Esophagus squamous epithelium (tissue), 5 donors: Measurements from ENCODE around the gene BACH2. TPM values are rescaled to one million over a fixed set of nuclear protein-coding genes. Genes with fewer than 3 reads are reported as not detected.

ENCODE experiments used
- DNase-seq: peaks from one replicate; lab custom pipeline; 2025; lab: John Stamatoyannopoulos, UW
- H3K27ac ChIP-seq, 4 donors: fragments of 200-600 bp; sonication (generic); one replicate each; pipeline ENCODE4 v1.5.1; 2016 to 2019; ENCODE audit warnings: mild to moderate bottlenecking in 1 of 4
- H3K27me3 ChIP-seq, 4 donors: fragments of 200-600 bp; sonication (generic); 1 replicate in 3 of 4; 2 replicates in 1 of 4; pipeline versions ENCODE4 v1.5.1 to v1.6.0; 2017 to 2021; ENCODE audit warnings: antibody characterized with exemption in 1 of 4
- H3K36me3 ChIP-seq, 3 donors: fragments of 200-600 bp; sonication (generic); one replicate each; pipeline ENCODE4 v1.5.1; 2016 to 2019
- H3K4me1 ChIP-seq, 3 donors: fragments of 200-600 bp; sonication (generic); one replicate each; pipeline ENCODE4 v1.5.1; 2017 to 2019
- H3K4me3 ChIP-seq, 4 donors: fragments of 200-600 bp; sonication (generic); 1 replicate in 3 of 4; 2 replicates in 1 of 4; pipeline ENCODE4 v1.5.1; 2016 to 2019; ENCODE audit warnings: mild to moderate bottlenecking in 2 of 4, moderate library complexity in 1 of 4
- H3K9me3 ChIP-seq, 3 donors: fragments of 200-600 bp; sonication (generic); one replicate each; pipeline ENCODE4 v1.5.1; 2016 to 2019
- CTCF ChIP-seq, 6 experiments: fragments of 450-650 bp in 4 of 6; fragments of 200-600 bp in 2 of 6; sonication (generic) in 2 of 6; IDR thresholded peaks; one replicate each; pipeline ENCODE4 v1.5.1; 2016 to 2019; ENCODE audit warnings: antibody characterized with exemption in 6 of 6, mild to moderate bottlenecking in 4 of 6, moderate library complexity in 4 of 6
- POLR2A ChIP-seq, 4 donors: fragments of 450-650 bp; IDR thresholded peaks; one replicate each; pipeline ENCODE4 v1.6.1; 2017; ENCODE audit warnings: antibody characterized with exemption in 4 of 4, mild to moderate bottlenecking in 4 of 4, moderate library complexity in 3 of 4
- WGBS, 2 donors: methylation state at CpG; one replicate each; pipeline ENCODE4 v1.1.5; 2018; 5-methylcytosine and 5-hydroxymethylcytosine counted together
- intact Hi-C: fragments of 100-400 bp; cut with DNase I; formaldehyde crosslinking; loops from one replicate; pipeline ENCODE4 v1.15.0; 2022
- total RNA-seq, 4 donors: library from RNA; depleted of rRNA; stranded (reverse); fragments of >200 nt; gene quantifications; one replicate each; pipeline ENCODE4 v1.1.0, GENCODE V29; 2016
- donor health status: DM: yes; HTN: yes; CAD: no.

BACH2 gene
- total RNA-seq, 4 donors from 2014 or later = 0.22 to 6.1 (median 0.66) TPM

GRCh38 chr6:90048206-90048967 is 248.3 kb downstream of the BACH2 start:
- H3K27me3 ChIP-seq = no peaks in the 10 kb centered on the region
- DNase-seq = no peak
- H3K27ac ChIP-seq = no peak overlapping the region
- 100% methylated on average over 1 of the region's 2 CpGs for WGBS, 2 donors
- no peaks in the 10 kb centered on the region for H3K9me3 ChIP-seq
- no peaks in the 10 kb centered on the region for H3K4me1 ChIP-seq
- intact Hi-C loops = no loop called here
- TF ChIP-seq CTCF (IDR thresholded peaks at IDR 0.05) = no peak
- TF ChIP-seq POLR2A (IDR thresholded peaks at IDR 0.05) = no peak
- no peak overlapping the region for H3K4me3 ChIP-seq
- no peaks in the 10 kb centered on the region for H3K36me3 ChIP-seq

- no peaks in the 10 kb centered on the region for H3K27me3 ChIP-seq
- H3K4me3 ChIP-seq = no peak overlapping the region
- WGBS, 2 donors = 89 to 95% methylated on average over 2 of the region's 2 CpGs
- no peak overlapping the region for H3K27ac ChIP-seq
- no peak for TF ChIP-seq POLR2A (IDR thresholded peaks at IDR 0.05)
- TF ChIP-seq CTCF (IDR thresholded peaks at IDR 0.05) = no peak
- no peaks in the 10 kb centered on the region for H3K36me3 ChIP-seq
- DNase-seq = no peak
- no peaks in the 10 kb centered on the region for H3K9me3 ChIP-seq
- intact Hi-C loops = no loop called here
- H3K4me1 ChIP-seq = no peaks in the 10 kb centered on the region
Measured at GRCh38 chr6:90045535-90045934, 251.1 kb downstream of the BACH2 start.

GRCh38 chr6:90044833-90045381 is 251.7 kb downstream of the BACH2 start:
- intact Hi-C loops = no loop called here
- Histone ChIP-seq H3K27me3 (no peaks in the 10 kb centered on the region), H3K36me3 (no peaks in the 10 kb centered on the region), H3K27ac (no peak overlapping the region), H3K9me3 (no peaks in the 10 kb centered on the region), H3K4me3 (no peak overlapping the region), H3K4me1 (no peaks in the 10 kb centered on the region)
- TF ChIP-seq POLR2A (IDR thresholded peaks at IDR 0.05) (no peak), CTCF (IDR thresholded peaks at IDR 0.05) (no peak)
- WGBS, 2 donors = 63 to 80% methylated on average over 3 of the region's 3 CpGs
- no peak for DNase-seq

- H3K9me3 ChIP-seq = no peaks in the 10 kb centered on the region
- TF ChIP-seq POLR2A (IDR thresholded peaks at IDR 0.05) = no peak
- no peak for TF ChIP-seq CTCF (IDR thresholded peaks at IDR 0.05)
- intact Hi-C loops = no loop called here
- no peak overlapping the region for H3K4me3 ChIP-seq
- no peaks in the 10 kb centered on the region for H3K4me1 ChIP-seq
- H3K36me3 ChIP-seq = no peaks in the 10 kb centered on the region
- DNase-seq = no peak
- H3K27me3 ChIP-seq = no peaks in the 10 kb centered on the region
- H3K27ac ChIP-seq = no peak overlapping the region
- 76 to 78% methylated on average over 7 of the region's 7 CpGs for WGBS, 2 donors
Measured at GRCh38 chr6:90044182-90044832, 252.3 kb downstream of the BACH2 start.

- no peak for TF ChIP-seq CTCF (IDR thresholded peaks at IDR 0.05)
- no peak for TF ChIP-seq POLR2A (IDR thresholded peaks at IDR 0.05)
- 83% methylated on average over 4 of the region's 4 CpGs for WGBS, 2 donors
- H3K36me3 ChIP-seq = no peaks in the 10 kb centered on the region
Measured at GRCh38 chr6:90040931-90041330, 255.7 kb downstream of the BACH2 start.

More at GRCh38 chr6:90040931-90041330, 255.7 kb downstream of the BACH2 start:
- H3K27ac ChIP-seq = no peak overlapping the region
- DNase-seq = no peak
- no peaks in the 10 kb centered on the region for H3K27me3 ChIP-seq
- H3K4me3 ChIP-seq = no peak overlapping the region
- no peaks in the 10 kb centered on the region for H3K9me3 ChIP-seq
- intact Hi-C loops = no loop called here
- no peaks in the 10 kb centered on the region for H3K4me1 ChIP-seq
